Astrocyte (in vitro differentiated cells and primary cell): ENCODE measurements around the gene CAPN11. TPM values are rescaled to one million over a fixed set of nuclear protein-coding genes. Genes with fewer than 3 reads are reported as not detected.
A peak's percentile ranks its signal among the peaks of the same experiment; 100 is the strongest.

Experiments
- DNase-seq: peaks from one replicate; pipeline ENCODE4 v3.0.0-alpha.2; 2010; ENCODE audit warnings: low read depth
- FAIRE-seq: peaks from 2 replicates; lab custom pipeline; 2011; peaks lifted over from hg19 to GRCh38; lab: Jason Lieb, UNC
- H2AFZ ChIP-seq: 2 replicates; pipeline ENCODE4 v1.6.0; 2012; ENCODE audit warnings: low read depth, low read length, inconsistent platforms
- H3K27ac ChIP-seq: 2 replicates; pipeline ENCODE4 v1.5.1; 2011; ENCODE audit warnings: low read depth, low read length, inconsistent platforms
- H3K27me3 ChIP-seq: 2 replicates; pipeline ENCODE4 v1.6.0; 2011; ENCODE audit warnings: low read length, inconsistent platforms; ENCODE audit not compliant: insufficient read depth
- H3K36me3 ChIP-seq: 2 replicates; pipeline ENCODE4 v1.5.1; 2011; ENCODE audit warnings: low read length, inconsistent platforms; ENCODE audit not compliant: insufficient read depth
- H3K4me1 ChIP-seq: 2 replicates; pipeline ENCODE4 v1.5.1; 2011; ENCODE audit warnings: low read length, inconsistent platforms; ENCODE audit not compliant: insufficient read depth
- H3K4me2 ChIP-seq: 2 replicates; pipeline ENCODE4 v1.6.0; 2012; ENCODE audit warnings: low read length, inconsistent platforms
- H3K4me3 ChIP-seq: 2 replicates; pipeline ENCODE4 v1.5.1; 2011; ENCODE audit warnings: low read depth, mild to moderate bottlenecking, low read length, inconsistent platforms; ENCODE audit not compliant: insufficient read depth
- H3K79me2 ChIP-seq: 2 replicates; pipeline ENCODE4 v1.6.0; 2012; ENCODE audit warnings: mild to moderate bottlenecking, low read length, inconsistent platforms; ENCODE audit not compliant: insufficient read depth
- H3K9ac ChIP-seq: 2 replicates; pipeline ENCODE4 v1.6.0; 2012; ENCODE audit warnings: mild to moderate bottlenecking, low read length, inconsistent platforms
- H3K9me3 ChIP-seq: 2 replicates; pipeline ENCODE4 v1.5.1; 2012; ENCODE audit warnings: low read depth, mild to moderate bottlenecking, low read length, inconsistent platforms; ENCODE audit not compliant: insufficient read depth
- H4K20me1 ChIP-seq: 2 replicates; pipeline ENCODE4 v1.6.0; 2012; ENCODE audit warnings: low read length, inconsistent platforms; ENCODE audit not compliant: insufficient read depth
- H3K27ac Mint-ChIP-seq: one replicate; pipeline ENCODE4 v1.8.0; 2021; ENCODE audit warnings: mild to moderate bottlenecking, mixed read lengths; ENCODE audit not compliant: unreplicated experiment
- H3K27me3 Mint-ChIP-seq: one replicate; pipeline ENCODE4 v1.8.0; 2021; ENCODE audit warnings: low read depth, mixed read lengths; ENCODE audit not compliant: unreplicated experiment
- H3K36me3 Mint-ChIP-seq: one replicate; pipeline ENCODE4 v1.8.0; 2021; ENCODE audit warnings: low read depth, mixed read lengths; ENCODE audit not compliant: unreplicated experiment
- H3K4me1 Mint-ChIP-seq: one replicate; pipeline ENCODE4 v1.8.0; 2021; ENCODE audit warnings: low read depth, mixed read lengths; ENCODE audit not compliant: unreplicated experiment
- H3K4me3 Mint-ChIP-seq: one replicate; pipeline ENCODE4 v1.8.0; 2021; ENCODE audit warnings: mild to moderate bottlenecking, moderate library complexity, mixed read lengths; ENCODE audit not compliant: unreplicated experiment
- H3K9me3 Mint-ChIP-seq: one replicate; pipeline ENCODE4 v1.8.0; 2021; ENCODE audit warnings: mild to moderate bottlenecking, mixed read lengths; ENCODE audit not compliant: unreplicated experiment
- EZH2 ChIP-seq: IDR thresholded peaks from 2 replicates; pipeline ENCODE4 v1.6.1; 2012; ENCODE audit warnings: mild to moderate bottlenecking, low read length, inconsistent platforms; ENCODE audit not compliant: insufficient read depth
- total RNA-seq: library from RNA; stranded (reverse); gene quantifications from 2 replicates; pipeline ENCODE4 v1.2.1, GENCODE V29; 2021
- TF ChIP-seq, protein P1 (sequence below): IDR thresholded peaks from 2 replicates; pipeline ENCODE4 v1.5.1; 2011; ENCODE audit warnings: low read depth, mild to moderate bottlenecking, inconsistent platforms, low read length, moderate library complexity; ENCODE audit not compliant: insufficient read depth

The CAPN11 gene
- total RNA-seq, 1 donor from 2014 or later, result not detected

- H3K36me3 ChIP-seq, result peaks cover 2% of the 10 kb centered on the region
- peaks cover 12% of the 10 kb centered on the region for H3K4me1 ChIP-seq
- DNase-seq (no peak), FAIRE-seq (no peak)
- H3K27me3 Mint-ChIP-seq, result no peaks in the 10 kb centered on the region
- H3K36me3 Mint-ChIP-seq, result peaks cover 28% of the 10 kb centered on the region
- H3K27me3 ChIP-seq, result no peaks in the 10 kb centered on the region
- peaks cover 3% of the 10 kb centered on the region for H3K4me1 Mint-ChIP-seq
- H3K9ac ChIP-seq, result no peak overlapping the region
- H3K9me3 Mint-ChIP-seq, result no peaks in the 10 kb centered on the region
- H3K9me3 ChIP-seq, result no peaks in the 10 kb centered on the region
- peaks cover 29% of the 10 kb centered on the region for H3K79me2 ChIP-seq
- no peak overlapping the region for H3K4me3 Mint-ChIP-seq
- no peak overlapping the region for H3K27ac ChIP-seq
- H3K27ac Mint-ChIP-seq, result peak overlapping the region; percentile 88
- H2AFZ ChIP-seq, result no peak overlapping the region
- TF ChIP-seq EZH2, result no peak
- TF ChIP-seq, protein P1, sequence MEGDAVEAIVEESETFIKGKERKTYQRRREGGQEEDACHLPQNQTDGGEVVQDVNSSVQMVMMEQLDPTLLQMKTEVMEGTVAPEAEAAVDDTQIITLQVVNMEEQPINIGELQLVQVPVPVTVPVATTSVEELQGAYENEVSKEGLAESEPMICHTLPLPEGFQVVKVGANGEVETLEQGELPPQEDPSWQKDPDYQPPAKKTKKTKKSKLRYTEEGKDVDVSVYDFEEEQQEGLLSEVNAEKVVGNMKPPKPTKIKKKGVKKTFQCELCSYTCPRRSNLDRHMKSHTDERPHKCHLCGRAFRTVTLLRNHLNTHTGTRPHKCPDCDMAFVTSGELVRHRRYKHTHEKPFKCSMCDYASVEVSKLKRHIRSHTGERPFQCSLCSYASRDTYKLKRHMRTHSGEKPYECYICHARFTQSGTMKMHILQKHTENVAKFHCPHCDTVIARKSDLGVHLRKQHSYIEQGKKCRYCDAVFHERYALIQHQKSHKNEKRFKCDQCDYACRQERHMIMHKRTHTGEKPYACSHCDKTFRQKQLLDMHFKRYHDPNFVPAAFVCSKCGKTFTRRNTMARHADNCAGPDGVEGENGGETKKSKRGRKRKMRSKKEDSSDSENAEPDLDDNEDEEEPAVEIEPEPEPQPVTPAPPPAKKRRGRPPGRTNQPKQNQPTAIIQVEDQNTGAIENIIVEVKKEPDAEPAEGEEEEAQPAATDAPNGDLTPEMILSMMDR, result no peak
- no peak overlapping the region for H3K4me3 ChIP-seq
- peaks cover 66% of the 10 kb centered on the region for H4K20me1 ChIP-seq
- no peak overlapping the region for H3K4me2 ChIP-seq
Measured at GRCh38 chr6:44132476-44132875, 26.1 kb upstream of the CAPN11 start.

GRCh38 chr6:44133003-44133931 lies 25.4 kb upstream of the CAPN11 start:
- no peaks in the 10 kb centered on the region for H3K27me3 ChIP-seq
- H3K4me2 ChIP-seq, result peak overlapping the region; percentile 69
- H2AFZ ChIP-seq, result peak overlapping the region; percentile 37
- peaks cover 11% of the 10 kb centered on the region for H3K4me1 ChIP-seq
- peaks cover 2% of the 10 kb centered on the region for H3K36me3 ChIP-seq
- Mint-ChIP-seq H3K36me3 (peaks cover 28% of the 10 kb centered on the region), H3K4me1 (peaks cover 3% of the 10 kb centered on the region), H3K27ac (no peak overlapping the region), H3K4me3 (no peak overlapping the region), H3K9me3 (no peaks in the 10 kb centered on the region), H3K27me3 (no peaks in the 10 kb centered on the region)
- no peaks in the 10 kb centered on the region for H3K9me3 ChIP-seq
- H3K27ac ChIP-seq, result no peak overlapping the region
- FAIRE-seq, result no peak
- no peak for DNase-seq
- no peak overlapping the region for H3K4me3 ChIP-seq
- H3K9ac ChIP-seq, result peak overlapping the region; percentile 43
- peaks cover 22% of the 10 kb centered on the region for H3K79me2 ChIP-seq
- TF ChIP-seq, protein P1, result no peak
- no peak for TF ChIP-seq EZH2
- peaks cover 65% of the 10 kb centered on the region for H4K20me1 ChIP-seq
